ENCODE data around the gene FAT2.

FAT2 gene, protein sequence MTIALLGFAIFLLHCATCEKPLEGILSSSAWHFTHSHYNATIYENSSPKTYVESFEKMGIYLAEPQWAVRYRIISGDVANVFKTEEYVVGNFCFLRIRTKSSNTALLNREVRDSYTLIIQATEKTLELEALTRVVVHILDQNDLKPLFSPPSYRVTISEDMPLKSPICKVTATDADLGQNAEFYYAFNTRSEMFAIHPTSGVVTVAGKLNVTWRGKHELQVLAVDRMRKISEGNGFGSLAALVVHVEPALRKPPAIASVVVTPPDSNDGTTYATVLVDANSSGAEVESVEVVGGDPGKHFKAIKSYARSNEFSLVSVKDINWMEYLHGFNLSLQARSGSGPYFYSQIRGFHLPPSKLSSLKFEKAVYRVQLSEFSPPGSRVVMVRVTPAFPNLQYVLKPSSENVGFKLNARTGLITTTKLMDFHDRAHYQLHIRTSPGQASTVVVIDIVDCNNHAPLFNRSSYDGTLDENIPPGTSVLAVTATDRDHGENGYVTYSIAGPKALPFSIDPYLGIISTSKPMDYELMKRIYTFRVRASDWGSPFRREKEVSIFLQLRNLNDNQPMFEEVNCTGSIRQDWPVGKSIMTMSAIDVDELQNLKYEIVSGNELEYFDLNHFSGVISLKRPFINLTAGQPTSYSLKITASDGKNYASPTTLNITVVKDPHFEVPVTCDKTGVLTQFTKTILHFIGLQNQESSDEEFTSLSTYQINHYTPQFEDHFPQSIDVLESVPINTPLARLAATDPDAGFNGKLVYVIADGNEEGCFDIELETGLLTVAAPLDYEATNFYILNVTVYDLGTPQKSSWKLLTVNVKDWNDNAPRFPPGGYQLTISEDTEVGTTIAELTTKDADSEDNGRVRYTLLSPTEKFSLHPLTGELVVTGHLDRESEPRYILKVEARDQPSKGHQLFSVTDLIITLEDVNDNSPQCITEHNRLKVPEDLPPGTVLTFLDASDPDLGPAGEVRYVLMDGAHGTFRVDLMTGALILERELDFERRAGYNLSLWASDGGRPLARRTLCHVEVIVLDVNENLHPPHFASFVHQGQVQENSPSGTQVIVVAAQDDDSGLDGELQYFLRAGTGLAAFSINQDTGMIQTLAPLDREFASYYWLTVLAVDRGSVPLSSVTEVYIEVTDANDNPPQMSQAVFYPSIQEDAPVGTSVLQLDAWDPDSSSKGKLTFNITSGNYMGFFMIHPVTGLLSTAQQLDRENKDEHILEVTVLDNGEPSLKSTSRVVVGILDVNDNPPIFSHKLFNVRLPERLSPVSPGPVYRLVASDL (N-terminal part only)

DNA sequence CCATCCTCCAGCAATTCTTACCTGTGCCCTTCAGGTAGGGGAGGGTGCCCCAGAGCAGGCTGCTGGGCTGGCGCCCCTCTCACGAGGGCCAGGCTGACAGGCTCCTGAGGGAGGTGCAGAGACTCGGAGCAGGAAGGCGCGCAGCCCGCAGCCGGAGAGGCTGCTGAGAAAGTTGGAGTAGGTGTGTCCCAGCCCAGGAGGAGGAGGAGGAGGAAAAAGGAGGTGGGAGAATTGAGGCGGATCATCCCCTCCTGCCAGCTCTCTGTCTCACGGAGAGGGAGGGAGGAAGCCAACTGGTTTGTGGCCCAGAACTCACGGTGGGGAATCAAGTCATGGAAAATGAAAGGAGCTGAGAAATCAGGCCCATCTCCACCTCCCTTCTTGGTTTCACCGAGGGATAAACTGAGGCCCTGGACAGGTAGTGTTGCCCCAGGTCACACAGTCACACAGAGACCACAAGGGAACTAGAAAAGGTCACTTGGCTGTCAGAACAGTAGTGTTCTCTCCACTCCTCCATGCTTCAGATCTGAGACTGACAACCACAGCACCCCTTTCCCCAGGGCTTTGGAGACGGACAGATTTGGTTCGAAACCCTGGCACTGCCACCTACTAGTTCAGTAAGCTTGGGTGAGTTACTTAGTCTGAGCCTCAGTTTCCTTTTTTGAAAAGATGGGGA is at the start of gene FAT2:
Gene FAT2 (minus strand): TSS at position 188 of the 676 bp plus-strand sequence. CDS start 22,400 bp downstream, outside the sequence.
- no peak for DNase-seq

DNA sequence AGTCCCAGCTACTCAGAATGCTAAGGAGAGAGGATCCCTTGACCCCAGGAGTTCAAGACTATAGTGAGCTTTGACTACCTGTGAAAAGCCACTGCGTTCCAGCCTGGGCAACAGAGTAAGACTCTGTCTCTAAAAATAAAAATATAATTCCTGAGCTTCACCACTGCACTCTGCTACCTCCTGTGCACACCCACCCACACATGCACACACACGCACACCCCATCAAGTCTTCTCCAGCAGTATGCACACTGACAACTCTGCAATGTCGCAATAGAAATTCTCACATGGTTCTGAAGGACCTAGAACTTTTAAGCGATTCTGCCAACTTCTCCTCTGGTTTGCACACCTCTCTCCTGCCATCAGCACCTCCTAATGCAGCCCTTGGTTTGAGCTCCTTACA is 47.5 kb upstream of the FAT2 start:
- no peak for DNase-seq

DNA sequence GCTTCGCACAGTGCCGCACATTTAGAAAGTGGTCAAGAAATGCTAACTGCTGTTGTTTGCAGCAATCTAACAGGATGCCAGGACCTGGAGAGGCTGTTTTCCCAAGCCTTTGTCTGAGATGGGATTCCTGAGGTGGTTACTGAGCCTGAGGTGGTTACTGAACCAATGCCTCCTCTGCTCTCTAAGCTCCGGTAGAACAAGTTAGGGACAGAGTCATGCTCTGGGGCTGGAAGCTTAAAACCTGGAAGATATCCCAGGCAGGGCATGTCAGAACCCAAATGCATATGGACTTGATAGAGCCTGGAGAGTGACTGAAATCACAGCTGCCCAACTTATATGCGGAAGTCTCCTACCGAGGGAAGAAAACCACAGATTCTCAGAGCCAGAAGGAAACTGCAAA is 46.5 kb upstream of the FAT2 start:
- DNase-seq, result no peak

DNA sequence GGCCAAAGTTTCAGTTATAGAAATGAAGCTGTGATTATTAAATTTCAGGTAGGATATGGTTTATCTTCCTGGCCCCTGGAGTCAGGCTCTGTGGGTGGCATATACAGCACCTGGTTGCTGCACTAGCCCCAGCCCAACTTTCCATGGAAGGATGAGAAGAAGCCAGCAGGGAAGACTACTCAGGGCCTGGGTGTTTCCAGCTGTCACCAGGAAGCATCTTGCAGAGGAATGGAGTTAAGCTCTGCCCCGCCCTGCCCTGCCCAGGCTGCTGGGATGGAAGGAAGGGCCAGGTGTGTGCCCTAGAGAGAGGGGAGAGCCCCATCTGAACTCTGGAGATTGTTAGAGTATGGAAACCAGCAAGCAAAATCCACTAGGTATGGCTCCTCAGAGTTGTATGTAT is 42.8 kb upstream of the FAT2 start:
- no peak for DNase-seq

DNA sequence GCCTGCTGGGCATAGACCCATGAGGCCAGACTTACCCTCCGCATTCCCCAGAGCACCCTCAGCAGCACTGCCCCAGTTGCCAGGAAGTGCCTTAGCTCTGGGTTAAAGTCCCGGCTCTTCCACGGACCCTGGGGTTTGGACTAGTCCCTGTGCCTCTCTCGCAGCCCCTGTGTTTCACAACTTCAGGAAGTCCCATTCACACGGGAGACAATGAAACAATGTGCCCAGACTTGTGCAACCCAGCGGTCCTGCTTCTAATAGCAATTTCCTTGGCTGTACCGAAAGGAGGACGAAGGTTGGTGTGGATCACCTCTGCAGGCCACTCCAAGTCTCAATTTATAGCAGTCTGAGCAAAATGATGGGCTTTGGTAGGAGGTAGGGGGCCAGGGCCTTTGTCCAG is 41.8 kb upstream of the FAT2 start:
- no peak for DNase-seq

DNA sequence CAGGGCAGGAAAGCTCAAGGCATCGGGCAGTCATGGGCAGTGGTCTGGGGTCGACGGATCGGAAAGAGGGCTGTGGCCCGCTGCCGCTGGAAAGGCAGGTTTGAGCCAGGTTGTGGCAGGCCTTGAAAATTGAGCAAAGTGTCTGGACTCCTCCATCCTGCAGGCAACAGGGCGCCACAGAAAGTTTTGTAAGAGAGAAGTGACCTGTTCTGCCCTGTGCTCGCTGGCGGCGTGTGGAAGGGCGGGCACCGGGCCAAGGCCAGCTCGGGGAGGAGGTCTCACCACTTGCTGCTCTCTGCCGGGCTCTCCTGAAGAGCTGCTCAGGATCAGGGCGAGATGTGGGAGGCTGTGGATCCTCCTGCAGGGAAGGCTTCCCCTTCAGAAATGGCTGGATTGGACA is 41.4 kb upstream of the FAT2 start:
- no peak for DNase-seq

DNA sequence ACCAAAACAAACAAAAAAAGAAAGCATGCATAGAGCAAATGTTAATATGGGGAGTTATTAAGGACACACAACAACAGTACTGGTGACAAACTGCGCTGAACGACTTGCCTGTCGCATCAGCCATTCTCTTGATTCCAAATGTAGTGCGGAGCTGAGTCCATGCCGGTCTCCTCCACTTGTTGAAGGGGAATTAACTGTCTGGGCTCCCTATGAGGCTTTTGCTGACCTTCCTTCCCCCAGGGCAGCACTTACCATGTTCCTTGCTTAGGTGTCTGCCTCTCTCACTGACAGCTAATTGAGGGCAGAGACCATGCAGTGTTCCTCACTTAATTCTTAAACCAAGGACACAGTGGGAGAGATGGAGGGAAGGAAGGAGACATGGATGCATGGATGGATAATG is 40.8 kb upstream of the FAT2 start:
- no peak for DNase-seq

DNA sequence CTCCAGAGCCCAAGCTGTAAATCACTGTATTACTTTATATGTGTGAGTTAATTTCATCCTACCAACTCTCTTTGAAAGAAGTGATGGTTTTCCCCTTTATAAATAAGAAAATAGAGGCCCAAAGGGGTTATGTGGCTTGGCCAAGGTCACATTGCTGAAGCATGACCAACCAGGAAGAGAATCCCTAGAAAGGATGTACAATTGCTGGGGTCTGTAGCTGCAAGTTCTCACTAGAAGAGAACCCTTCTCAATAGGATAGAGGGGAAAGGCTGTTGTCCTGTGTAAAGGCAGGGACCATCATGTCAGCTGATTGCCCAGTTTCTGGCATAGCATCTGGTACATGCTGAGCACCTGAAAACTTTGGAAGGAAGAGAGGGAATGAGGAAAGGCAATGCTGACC is 39.0 kb upstream of the FAT2 start:
- DNase-seq, result no peak

DNA sequence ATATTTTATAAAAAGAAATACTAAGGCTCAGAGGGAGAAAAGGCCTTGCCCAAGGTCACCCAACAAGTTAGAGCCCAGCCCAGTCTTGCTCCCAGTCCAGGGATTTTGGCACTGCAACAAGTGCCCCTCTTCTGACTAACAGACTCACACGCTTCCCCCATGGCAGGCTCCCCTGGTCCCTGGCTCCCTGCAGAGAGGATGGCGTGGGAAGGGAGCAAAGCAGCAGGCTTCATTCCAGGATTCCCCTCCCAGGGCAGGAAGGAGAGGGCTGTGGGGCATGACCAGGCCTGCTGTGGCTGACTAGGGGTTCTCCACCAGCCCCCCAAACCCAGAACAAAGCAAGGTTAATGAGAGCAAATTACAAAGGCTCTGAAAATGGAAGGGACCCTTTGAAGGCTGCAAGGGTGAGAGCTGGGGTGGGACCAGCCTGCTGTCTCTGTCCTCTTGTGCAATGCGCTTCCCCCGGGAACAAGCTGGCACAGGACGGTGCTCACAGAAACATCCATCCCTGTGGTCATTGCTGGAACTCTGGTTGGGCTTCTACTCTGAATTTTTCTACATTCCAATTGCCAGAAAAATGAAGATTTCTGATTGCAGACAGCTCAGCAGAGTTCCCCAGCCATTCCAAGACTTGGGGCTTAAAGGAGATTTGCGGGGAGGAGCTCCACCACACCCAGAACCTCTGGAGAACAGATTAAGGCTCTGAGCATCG is 37.1 kb upstream of the FAT2 start:
- DNase-seq, result peak; percentile 11

DNA sequence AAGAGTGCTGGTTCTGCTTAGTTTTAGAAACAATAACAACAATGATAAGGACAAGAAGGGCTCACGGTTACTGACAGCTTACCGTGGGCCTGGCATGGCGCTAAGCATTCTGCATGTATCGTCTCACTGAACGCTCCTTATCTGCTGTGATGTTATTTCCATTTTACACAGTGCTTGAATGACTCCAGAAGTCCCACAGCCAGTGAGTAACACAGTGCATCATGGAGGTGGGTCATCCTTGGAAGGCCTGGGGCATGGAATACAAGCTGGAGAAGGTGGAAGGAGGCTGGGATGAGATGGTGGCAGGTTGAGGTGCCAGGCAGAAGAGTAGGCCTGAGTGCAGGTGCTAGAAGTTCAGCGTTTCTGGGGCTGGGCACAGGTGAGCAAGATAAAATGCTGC is 36.5 kb upstream of the FAT2 start:
- DNase-seq, result no peak

DNA sequence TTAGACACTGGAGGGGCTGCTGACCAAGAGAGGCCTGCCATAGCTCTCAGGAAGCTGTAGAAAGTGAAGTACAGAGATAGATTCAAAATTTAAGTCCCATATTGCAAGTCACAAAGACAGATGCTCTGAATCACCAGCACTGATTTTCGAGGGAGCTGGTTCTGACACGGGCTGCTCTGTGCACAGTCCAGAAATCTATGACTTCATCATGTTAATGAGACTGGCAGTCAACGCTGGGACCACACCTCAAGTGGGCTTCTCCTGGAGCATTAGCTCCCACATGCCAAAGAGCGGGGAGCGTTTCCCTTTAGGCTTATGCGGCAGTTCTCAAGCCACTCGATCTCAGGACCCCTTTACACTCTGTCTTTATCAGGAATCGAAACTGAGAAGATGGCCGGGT is 34.2 kb upstream of the FAT2 start:
- no peak for DNase-seq

DNA sequence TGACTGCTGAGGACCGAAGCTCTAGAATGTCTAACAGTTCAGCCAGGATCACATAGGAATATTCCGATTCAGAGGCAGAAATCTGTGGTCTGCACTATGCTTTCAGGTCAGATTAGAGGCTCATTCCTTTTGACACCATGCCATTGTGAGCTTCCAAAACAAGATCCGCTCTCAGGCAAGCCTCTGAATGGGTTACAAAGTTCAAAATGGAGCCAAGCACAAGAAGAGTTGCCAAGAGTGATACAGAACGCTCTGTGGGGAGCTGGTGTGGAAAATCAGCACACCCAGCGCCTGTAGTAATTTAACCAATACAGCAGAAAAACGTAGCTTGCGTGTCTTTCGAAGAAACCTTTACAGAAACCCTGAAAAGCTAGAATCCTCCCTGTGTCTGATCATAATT is 33.3 kb upstream of the FAT2 start:
- no peak for DNase-seq

DNA sequence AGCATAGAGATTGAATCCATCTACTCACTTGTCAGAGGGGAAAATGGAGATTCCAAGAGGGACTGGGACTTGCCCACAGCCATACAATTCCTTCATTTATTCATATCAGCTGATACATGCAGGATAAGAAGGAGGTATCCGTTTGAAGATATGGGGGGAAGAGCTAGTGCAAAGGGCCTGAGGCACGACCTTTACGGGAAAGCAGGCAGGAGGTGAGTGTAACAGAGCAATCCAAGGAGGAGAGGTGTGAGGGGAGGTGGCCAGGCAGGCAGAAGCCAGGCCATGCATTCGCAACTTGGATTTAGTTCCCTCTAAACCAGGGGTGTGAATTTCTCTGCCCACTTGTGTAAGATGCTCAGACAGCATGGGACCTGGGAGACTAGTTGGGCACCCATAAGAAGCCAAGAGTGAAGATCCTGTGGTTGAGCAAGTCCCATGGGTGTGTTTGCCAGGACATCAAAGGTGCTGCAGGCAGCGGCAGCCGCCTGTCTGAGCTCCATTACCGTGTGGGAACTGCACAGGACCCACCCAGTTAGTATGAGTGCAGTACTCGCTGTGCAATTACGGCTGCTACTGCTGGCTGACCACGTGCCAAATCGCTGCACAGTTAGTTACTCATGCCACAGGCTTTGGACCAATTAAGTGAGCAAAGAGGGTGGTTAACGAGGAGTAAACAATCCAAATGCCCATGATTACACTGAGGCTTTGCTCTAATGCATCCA is 31.4 kb upstream of the FAT2 start:
- DNase-seq, result no peak

DNA sequence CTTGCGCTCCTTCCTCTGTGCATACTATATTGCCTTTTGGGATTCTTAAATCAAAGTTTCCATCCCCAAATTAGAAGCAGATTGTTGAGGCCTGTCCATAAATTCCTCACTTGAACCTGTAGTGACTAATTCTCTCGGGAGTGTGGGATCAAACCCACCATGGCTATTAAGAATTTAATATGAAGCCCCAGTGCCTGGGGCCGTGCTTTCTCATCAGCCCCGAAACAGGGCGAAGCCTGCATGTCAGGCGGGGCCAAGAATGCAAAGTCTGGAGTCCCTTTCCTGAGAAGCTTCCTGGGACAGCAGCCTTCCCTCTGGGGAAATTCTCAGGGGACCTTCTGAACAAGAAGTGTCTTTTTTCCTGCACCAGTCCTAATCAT is 29.3 kb upstream of the FAT2 start:
- no peak for DNase-seq

DNA sequence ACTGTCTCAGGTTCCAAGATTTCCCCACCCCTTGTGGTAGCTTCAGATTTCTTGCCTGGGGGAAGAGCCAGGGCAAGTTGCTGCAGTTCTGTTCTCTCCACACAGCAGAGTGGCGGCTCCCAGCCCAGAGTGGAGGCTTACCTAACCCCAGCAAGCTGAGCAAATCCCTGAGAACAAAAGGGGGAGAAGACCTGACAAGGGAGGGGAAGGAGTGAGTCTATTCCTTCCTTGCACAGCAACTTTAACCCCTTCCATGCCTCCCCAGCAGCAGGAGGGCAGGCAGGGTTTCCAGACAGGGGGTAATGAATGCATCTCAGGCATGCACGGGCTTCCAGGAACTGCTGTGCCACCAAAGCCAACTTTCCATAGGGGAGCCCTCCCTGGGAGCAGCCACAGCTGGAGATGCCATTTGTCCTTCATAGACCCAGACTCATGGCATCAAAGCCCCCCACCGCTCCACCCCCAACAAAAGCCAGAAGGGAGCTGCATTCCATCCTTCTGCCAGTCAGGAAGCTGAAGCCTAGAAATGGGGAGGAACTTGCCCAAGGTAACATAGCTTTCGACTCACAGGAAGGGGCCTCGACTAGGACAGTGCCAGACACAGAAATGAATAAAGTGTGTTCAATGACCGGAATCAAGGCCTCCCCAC is 28.8 kb upstream of the FAT2 start:
- no peak for DNase-seq

DNA sequence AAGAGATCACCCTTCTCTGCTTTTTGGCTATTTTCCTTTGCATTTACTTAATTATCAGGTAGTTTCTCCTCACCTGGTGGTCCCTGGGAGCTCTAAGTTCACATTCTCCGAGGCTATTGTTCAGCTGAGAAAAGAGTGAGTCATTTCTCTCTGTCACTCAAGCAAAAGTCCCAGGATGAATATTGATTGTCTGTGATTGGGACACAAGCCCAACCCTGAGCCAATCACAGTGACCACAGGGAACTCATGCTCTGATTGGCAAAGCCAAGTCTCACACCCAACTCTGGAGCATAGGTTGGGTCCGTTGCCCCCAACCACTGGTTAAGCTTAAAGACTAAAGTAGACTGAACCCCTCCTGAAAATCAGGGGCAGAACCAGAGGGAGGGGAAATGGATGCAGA is 27.8 kb upstream of the FAT2 start:
- DNase-seq, result no peak

DNA sequence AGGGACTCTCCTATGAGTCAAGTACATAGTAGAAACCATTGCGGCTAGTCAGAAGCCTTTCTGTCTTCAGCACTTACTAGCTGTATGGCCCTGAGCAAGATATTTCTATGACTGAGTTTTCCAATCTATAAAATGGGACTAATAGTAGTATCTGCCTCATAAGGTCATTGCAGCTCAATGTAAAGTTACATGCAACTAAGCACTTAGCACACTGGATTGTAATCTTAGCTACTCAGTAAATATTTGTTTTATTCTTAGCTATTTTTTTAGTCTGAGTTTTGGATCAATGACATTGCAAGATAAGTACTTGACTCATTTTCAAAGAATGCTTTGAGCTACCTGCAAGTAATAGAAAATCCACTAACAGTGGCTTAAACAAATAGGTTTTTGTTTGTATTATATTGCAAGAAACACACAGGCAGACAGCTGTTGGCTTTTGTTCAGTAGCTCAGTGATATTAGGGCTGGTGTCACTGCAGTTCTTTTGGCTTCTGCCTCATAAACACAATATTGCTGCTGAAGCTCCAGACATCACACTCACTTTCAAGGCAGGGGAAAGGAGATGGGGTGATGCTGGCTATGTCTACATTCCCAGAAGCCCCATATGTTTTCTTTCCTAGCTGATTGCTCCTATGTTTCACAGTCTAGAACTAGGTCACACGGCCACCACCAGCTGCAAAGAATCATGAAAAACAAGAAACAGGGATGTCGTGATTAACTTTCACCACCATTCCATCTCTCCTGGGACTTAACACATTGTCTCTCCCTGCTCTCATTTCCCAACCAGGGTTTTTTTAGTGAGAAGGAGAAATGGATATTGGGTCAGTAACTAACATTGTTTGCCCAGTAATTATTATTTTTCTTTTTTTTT is 26.9 kb upstream of the FAT2 start:
- no peak for DNase-seq

DNA sequence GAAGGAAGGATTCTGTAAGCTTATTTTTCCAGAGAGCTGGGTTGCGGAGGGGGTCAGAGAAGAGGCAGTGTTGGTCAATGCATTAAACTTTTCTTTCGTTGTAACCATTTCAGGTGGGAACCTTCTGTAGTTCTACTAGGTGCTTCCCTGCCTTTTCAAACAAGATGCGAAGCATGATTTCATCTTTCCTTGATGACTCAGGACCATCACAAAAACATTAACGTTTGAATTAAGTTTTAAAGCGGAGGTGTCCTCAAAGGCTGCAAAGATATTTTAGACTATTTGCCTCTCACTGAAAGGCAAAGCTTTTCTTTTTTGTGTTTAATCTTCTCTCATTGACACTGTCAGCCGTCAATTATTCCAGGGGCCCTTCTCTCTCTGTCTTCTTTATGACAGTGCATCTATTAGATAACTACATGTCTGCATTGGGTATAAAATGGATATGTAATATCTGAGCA is 26.3 kb upstream of the FAT2 start:
- no peak for DNase-seq

DNA sequence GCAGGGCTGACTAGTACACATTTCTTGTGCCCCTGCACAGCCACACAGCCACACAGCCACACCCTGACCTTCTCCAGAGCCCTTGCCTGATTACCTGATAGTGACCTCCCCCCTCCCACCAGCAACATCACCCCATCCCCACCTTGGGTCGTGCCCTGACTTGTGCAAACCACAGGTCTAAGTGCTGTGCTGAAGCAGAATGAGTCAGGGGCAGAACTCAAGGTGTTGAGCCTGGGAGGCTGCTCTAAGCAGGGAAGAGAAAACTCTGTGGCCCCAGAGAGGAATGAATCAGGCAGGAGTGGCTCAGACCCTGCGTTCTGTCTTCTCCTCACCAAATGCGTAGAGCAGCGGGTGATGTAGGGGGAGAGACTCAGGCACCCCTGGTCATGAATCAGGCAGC is 24.3 kb upstream of the FAT2 start:
- DNase-seq, result no peak

DNA sequence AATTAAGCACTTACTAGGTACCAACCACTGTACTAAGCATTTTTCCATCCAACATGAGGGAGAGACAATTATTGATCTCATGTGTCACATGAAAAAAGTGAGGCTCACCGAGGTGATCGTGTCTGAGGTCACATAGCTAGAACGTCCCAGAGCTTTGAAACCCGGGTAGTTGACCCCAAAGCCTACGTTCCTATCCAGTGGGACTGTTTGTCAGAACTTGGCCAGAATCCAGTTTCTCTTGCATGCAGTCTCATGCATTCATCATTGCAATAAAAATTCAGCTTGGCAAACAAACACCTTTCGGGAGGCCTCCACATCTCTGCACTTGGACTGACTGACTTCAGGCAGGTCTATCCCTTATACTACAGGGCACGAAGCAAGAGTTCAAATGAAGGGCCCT is 23.4 kb upstream of the FAT2 start:
- no peak for DNase-seq
